HG03139 (cell line): ENCODE data around the gene ZNF124.
"Not testable (repeated sequence)": the region's sequence is repeated elsewhere in the genome, so short reads cannot be mapped to it uniquely, and the experiment has no call there.

Source experiments
- ATAC-seq: cut with Tn5 transposase; IDR thresholded peaks from one replicate; pipeline ENCODE4 v1.9.1; 2021; ENCODE audit not compliant: unreplicated experiment

ZNF124 gene

GRCh38 chr1:247173431-247173830 lies 1.6 kb upstream of the ZNF124 start:
- no peak for ATAC-seq

DNA sequence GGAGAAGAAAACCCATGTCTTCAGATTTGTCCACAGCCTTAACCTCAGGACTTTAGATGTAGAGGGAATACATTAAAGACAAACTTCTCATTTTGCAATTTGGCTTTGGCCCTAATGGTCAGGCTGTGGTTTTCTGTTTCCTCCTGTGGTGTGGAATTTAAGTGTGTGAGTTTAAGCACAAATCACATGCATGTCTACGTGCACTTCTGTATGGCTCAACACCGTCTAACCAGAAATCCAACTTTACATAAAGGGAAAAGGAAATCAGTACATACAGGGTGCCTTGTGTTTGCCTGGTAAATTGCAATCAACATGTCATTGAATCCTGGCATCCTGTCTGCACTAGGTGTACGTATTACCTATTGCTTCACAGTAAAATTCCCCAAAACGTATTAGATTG lies 1.2 kb upstream of the ZNF124 start:
- ATAC-seq = no peak

DNA sequence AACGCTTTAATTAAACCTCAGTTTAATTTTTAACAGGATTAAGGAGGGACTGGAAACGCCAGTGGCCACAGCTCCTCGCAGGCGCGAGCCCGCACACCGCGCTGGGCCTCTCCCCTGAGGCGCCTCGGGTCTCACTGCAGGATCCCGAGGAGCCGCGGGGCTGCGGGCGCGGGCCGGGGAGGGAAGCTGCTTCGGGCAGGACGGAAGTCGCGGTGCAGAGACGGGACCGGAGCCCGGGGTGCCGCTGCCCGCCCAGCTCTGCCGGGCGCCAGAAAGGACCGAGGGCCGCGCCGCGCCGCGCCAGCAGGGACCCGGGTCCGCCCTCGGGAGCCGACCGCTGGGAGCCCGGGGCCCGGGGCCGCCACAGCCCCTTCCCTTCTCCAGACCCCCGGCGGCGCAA lies 377 bp downstream of the ZNF124 start:
- ATAC-seq = peak; percentile 45

DNA sequence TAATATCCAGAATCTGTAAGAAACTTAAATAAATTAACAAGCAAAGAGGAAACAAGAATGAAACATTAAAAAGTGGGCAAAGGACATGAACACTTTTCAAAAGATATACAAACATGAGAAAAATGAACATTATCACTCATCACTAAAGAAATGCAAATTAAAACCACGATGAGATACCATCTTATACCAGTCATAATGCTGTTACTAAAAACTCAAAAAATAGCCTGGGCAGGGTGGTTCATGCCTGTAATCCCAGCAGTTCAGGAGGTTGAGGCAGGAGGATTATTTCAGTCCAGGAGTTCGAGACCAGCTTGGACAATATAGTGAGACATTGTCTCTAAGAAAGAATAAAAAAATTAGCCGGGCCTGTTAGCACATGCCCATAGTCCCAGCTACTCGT lies 6.1 kb downstream of the ZNF124 start:
- no peak for ATAC-seq

GRCh38 chr1:247164694-247165093 lies 7.1 kb downstream of the ZNF124 start:
- ATAC-seq = no peak

GRCh38 chr1:247156787-247157232 lies 15.0 kb downstream of the ZNF124 start:
- ATAC-seq = no peak

GRCh38 chr1:247147781-247148180 lies 24.0 kb downstream of the ZNF124 start:
- ATAC-seq = no peak

DNA sequence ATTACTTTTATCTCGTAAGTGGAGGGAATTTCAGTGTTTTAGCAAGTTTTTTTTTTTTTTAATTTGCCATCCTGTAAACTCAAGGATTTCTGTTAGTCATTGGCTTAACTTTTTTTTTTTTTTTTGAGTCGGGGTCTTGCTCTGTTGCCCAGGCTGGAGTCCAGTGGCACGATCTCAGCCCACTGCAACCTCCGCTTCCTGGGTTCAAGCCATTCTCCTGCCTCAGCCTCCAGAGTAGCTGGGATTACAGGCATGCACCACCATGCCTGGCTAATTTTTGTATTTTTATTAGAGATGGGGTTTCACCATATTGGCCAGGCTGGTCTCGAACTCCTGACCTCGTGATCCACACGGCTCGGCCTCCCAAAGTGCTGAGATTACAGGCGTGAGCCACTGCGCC lies 24.7 kb downstream of the ZNF124 start:
- not testable (repeated sequence) for ATAC-seq

DNA sequence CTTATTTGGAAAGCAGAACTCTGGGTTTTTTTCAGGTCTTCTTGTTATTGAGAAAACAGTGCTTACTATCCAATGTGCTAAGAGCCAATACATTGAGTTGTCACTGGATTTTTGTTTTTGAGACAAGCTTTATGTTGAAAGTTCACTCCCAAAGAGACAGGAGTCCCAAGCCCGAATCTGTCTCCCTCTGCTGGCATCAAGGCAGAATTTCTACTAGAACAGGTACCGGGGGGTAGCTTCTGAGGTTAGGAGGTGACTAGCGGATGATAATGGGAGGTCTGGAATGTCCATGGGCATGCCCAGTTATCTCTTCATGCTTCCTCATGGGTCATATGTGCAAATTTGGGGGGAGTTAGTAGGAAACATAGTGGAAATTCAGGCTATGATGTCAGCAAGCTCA lies 25.1 kb downstream of the ZNF124 start:
- no peak for ATAC-seq

GRCh38 chr1:247145279-247145678 lies 26.5 kb downstream of the ZNF124 start:
- ATAC-seq = no peak

GRCh38 chr1:247139557-247139956 lies 32.3 kb downstream of the ZNF124 start:
- not testable (repeated sequence) for ATAC-seq

DNA sequence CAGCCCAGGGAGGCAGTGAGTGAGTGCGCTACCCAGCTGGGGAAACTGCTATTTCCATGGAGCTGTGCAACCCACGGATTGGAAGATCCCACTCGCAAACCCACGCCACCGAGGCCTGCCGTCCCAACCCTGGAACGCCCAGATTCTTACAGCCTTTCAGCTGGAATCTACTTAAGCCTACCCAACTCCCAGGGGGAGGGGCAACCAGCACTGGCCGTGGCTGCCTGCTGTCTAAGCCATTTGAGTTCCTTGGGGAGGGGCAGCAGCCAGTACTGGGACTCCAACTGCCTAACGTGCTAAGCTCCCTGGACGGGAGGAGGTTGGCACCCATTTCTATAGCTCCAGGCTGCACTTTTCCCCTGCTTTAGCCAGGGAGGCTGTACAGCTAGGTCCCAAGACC lies 40.6 kb downstream of the ZNF124 start:
- ATAC-seq = no peak

DNA sequence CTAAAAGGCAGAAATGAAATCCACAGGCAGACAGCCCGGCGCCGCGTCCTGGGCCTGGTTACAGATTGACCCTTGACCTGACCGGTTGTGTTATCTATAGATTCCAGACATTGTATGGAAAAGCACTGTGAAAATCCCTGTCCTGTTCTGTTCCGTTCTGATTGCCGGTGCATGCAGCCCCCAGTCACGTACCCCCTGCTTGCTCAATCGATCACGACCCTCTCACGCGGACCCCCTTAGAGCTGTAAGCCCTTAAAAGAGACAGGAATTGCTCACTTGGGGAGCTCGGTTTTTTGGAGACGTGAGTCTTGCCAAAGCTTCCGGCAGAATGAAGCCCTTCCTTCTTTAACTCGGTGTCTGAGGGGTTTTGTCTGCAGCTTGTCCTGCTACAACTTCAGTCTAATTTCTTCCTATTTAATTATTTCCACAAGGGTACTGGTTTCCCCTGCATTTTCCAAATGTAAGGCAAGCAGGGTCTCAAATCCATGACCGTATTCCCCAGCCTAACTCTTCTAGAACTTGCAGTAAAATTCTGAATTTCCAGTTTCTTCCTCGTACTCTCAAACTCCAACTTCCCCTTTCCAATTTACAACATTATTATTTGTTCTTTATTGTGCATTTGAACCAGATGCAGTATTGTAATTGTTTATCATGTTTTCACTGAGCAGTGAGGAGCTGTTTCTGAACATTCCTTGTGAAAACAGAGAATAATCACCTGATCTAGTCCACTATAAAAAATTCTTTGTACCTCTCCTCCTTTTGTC lies 44.1 kb downstream of the ZNF124 start:
- ATAC-seq = not testable (repeated sequence)

DNA sequence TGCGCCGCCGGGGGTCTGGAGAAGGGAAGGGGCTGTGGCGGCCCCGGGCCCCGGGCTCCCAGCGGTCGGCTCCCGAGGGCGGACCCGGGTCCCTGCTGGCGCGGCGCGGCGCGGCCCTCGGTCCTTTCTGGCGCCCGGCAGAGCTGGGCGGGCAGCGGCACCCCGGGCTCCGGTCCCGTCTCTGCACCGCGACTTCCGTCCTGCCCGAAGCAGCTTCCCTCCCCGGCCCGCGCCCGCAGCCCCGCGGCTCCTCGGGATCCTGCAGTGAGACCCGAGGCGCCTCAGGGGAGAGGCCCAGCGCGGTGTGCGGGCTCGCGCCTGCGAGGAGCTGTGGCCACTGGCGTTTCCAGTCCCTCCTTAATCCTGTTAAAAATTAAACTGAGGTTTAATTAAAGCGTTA lies 45.2 kb downstream of the ZNF124 start:
- ATAC-seq = peak; percentile 53

- peak; percentile 97 for ATAC-seq
These were observed 45.7 kb downstream of the ZNF124 start for GRCh38 chr1:247126166-247126565.

DNA sequence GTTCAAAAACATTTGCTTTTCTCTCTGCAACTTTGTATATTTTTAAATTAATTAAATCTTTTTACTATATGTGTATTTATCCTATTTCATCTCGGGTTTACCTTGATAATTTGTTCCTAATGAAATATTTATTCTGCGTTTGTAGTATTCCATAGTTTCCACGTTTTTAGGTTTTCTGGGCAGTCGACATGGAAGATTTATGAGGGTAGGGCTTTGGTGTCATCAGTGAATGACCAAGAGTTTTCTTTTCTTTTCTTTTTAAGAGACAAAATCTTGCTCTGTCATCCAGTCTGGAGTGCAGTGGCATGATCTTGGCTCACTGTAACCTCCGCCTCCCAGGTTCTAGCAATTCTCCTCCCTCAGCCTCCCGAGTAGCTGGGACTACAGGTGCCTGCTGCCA lies 50.4 kb downstream of the ZNF124 start:
- ATAC-seq = no peak

- not testable (repeated sequence) for ATAC-seq
These were observed 51.5 kb downstream of the ZNF124 start for GRCh38 chr1:247120408-247120668.

DNA sequence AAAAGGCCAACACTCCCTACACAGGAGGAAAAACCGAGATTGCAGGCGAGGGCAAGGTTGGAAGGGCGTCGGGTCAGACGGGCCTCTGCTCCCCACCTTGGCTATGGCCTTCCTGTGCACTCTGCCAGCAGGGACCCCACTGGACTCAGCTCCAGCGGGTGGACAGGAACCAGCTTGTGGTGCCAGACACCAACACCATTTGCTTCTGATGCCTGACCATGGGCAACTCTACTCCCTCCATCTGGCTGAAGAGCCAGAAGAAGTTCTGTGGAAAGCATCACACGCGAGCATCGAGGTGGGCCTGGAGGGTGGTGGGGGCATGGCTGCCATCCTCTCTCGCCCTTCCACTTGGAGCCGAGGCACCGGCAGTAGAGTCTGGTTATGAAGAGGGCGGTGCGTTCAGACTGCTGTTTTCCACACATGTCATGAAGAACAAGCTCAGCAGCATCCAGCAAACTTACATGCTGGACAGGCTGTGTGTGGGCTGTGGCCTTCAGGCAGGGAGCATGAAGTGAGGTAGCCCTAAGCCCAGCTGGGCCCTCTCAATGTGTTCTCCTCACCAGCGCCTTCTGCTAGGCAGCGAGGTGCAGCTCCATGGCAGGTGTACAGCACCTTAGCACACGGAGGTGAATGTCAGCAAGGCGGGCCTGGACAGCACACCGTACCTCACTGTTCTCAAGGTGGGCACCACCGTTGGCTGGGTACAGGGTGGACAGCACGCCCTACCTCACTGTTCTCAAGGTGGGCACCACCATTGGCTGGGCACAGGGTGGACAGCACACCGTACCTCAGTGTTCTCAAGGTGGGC lies 52.0 kb downstream of the ZNF124 start:
- ATAC-seq = no peak

DNA sequence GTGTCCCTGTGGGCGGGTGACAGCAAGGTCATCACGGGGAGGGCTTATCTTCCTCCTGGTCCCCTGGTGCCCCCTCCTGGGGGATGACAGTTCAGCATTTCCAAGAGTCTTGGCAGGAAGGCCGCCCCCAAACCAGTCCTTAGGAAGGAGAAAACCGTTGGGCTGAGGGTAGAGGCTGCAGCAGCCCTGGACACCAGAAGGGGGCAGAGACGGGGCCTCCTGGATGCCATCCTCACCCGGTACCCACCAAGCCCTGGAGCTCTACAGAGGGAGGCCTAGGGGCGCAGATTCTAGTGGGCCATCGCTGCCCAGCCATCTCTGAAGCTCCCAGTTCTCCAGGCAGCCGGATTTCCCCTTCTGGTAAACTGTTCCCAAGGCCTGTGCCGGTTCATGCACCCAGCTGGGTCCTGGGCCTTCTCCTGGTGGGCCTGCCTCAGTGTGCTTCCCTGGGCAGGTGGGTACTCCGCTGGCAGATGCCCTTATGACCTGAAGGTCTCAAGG lies 52.8 kb downstream of the ZNF124 start:
- no peak for ATAC-seq

- ATAC-seq = no peak
These were observed 56.3 kb downstream of the ZNF124 start for GRCh38 chr1:247115545-247115944.

DNA sequence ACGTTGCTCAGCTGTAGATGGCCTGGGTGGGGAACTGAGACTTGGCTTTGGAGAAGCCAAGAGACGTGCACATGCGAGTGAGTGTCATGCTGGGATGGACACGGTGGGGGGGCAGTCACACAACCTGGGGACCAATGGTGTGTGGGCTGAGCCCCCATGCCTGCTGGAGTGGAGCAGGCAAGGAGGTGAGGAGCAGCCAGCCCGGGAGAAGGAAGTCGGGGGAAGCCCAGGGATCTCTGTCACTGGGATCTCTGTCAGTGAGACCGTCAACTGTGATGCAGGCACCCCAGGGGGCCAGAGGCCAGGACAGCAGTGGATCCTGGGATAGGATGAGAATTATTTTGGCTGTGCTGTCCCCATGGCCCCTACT lies 56.7 kb downstream of the ZNF124 start:
- ATAC-seq = no peak

DNA sequence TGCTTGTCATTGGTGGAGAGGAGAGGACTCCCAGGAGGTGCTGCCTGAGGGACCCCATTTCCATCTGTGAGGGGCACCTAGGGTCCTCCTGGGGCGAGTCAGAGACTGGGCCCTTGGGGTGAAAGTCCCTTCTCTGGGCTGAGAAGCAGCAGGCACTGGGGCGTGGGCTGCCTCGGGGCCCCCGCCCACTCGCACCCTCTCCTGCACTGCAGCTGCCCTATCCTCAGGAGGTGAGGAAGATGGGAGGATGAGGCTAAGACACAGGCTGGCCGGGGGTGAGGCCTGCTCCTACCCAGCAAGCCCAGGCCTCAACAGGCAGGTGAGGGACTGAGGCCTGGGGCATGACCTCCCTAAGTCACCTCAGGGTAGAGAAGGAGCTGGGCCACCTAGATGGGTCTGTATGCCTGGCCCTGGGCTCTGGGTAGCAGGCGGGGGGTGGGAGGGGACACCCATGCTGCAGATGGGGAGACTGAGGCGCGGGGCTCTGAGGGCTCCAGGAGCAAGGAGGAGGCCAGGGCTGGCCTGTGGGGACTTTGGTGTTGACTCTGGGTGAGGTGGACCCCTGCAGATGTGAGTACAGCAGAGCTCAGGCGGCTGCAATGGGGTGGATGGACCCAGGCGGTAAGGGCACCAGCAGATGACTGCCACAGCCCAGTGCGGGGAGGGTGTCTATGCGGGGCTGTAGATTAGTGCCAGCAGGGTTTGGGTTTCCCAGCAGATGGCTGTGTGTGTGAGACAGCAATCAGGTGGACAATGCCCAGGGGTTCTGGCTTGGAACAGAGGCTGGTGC lies 57.3 kb downstream of the ZNF124 start:
- ATAC-seq = no peak
